Left lung (tissue), 10 donors: ENCODE measurements around the gene FBLN1. TPM values are rescaled to one million over a fixed set of nuclear protein-coding genes. Genes with fewer than 3 reads are reported as not detected.
"Not testable (repeated sequence)": the region's sequence is repeated elsewhere in the genome, so short reads cannot be mapped to it uniquely, and the experiment has no call there.

Experiments used
- ATAC-seq: fragments of 200-7000 bp; cut with Tn5 transposase; one replicate; pipeline ENCODE4 v1.9.1; 2020; ENCODE audit warnings: moderate library complexity
- DNase-seq, 4 donors: peaks; one replicate each; pipeline ENCODE4 v3.0.0-alpha.2; 2013 to 2020
- H3K27ac ChIP-seq, 2 donors: fragments of 200-600 bp; sonication (generic) in 1 of 2; one replicate each; pipeline versions ENCODE4 v1.5.0 to v1.8.0; 2020 to 2021
- H3K27me3 ChIP-seq, 2 donors: fragments of 200-600 bp; sonication (generic) in 1 of 2; one replicate each; pipeline versions ENCODE4 v1.5.0 to v1.8.0; 2020 to 2021
- H3K36me3 ChIP-seq, 2 donors: fragments of 200-600 bp; sonication (generic) in 1 of 2; one replicate each; pipeline versions ENCODE4 v1.5.0 to v1.8.0; 2020 to 2021
- H3K4me1 ChIP-seq, 2 donors: fragments of 200-600 bp; one replicate each; pipeline ENCODE4 v1.8.0; 2021
- H3K4me3 ChIP-seq, 2 donors: fragments of 200-600 bp; sonication (generic) in 1 of 2; one replicate each; pipeline versions ENCODE4 v1.5.0 to v1.8.0; 2020 to 2021; ENCODE audit warnings: mild to moderate bottlenecking in 1 of 2
- H3K9me3 ChIP-seq, 2 donors: fragments of 200-600 bp; sonication (generic) in 1 of 2; one replicate each; pipeline versions ENCODE4 v1.5.0 to v1.8.0; 2020 to 2021
- intact Hi-C, 2 donors: fragments of 100-400 bp; cut with DNase I; formaldehyde crosslinking; loops; one replicate each; pipeline versions ENCODE4 v1.11.2 to v1.14.2; 2022
- polyA plus RNA-seq, 6 donors: library from polyadenylated mRNA; unstranded; fragments of 120-200 nt; gene quantifications; one replicate each; pipeline ENCODE4 v1.2.1, GENCODE V29; 2013; ENCODE audit not compliant: insufficient read length in 6 of 6
- total RNA-seq, 2 donors: library from RNA; stranded (reverse); fragmentation: NEBNext Ultra II Directional; extraction: Animal tissue kit (Norgen Biotek cat#: 25700); gene quantifications; one replicate each; pipeline ENCODE4 v1.2.1, GENCODE V29; 2021
- TF ChIP-seq, protein P1 (sequence below), 2 donors: fragments of 200-600 bp; sonication (generic) in 1 of 2; IDR thresholded peaks; one replicate each; pipeline versions ENCODE4 v1.5.0 to v1.8.0; 2021; ENCODE audit warnings: antibody characterized with exemption in 2 of 2
- donor health status: DM: no; HTN: yes; CAD: no.
- donor health status: DM: no; HTN: no; CAD: no.

The FBLN1 gene
- total and polyA plus RNA-seq, 8 donors: 287 to 447 (median 312) TPM

GRCh38 chr22:45541382-45541979 lies 38.8 kb downstream of the FBLN1 start:
- no peaks in the 10 kb centered on the region for H3K4me1 ChIP-seq
- H3K9me3 ChIP-seq: no peaks in the 10 kb centered on the region
- peaks cover 0 to 23% of the 10 kb centered on the region in 2 donors for H3K27me3 ChIP-seq
- DNase-seq: no peak
- no peaks in the 10 kb centered on the region for H3K36me3 ChIP-seq
- intact Hi-C loops: no loop called here
- no peak overlapping the region for H3K27ac ChIP-seq
- TF ChIP-seq, protein P1, sequence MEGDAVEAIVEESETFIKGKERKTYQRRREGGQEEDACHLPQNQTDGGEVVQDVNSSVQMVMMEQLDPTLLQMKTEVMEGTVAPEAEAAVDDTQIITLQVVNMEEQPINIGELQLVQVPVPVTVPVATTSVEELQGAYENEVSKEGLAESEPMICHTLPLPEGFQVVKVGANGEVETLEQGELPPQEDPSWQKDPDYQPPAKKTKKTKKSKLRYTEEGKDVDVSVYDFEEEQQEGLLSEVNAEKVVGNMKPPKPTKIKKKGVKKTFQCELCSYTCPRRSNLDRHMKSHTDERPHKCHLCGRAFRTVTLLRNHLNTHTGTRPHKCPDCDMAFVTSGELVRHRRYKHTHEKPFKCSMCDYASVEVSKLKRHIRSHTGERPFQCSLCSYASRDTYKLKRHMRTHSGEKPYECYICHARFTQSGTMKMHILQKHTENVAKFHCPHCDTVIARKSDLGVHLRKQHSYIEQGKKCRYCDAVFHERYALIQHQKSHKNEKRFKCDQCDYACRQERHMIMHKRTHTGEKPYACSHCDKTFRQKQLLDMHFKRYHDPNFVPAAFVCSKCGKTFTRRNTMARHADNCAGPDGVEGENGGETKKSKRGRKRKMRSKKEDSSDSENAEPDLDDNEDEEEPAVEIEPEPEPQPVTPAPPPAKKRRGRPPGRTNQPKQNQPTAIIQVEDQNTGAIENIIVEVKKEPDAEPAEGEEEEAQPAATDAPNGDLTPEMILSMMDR (IDR thresholded peaks at IDR 0.05): no peak
- ATAC-seq: no peak
- H3K4me3 ChIP-seq: no peak overlapping the region

- DNase-seq: no peak
- Histone ChIP-seq H3K27ac (no peak overlapping the region), H3K36me3 (no peaks in the 10 kb centered on the region), H3K9me3 (no peaks in the 10 kb centered on the region), H3K4me1 (no peaks in the 10 kb centered on the region), H3K4me3 (no peak overlapping the region), H3K27me3 (peaks cover 0 to 23% of the 10 kb centered on the region in 2 donors)
- ATAC-seq: no peak
- intact Hi-C loops: no loop called here
- TF ChIP-seq, protein P1 (IDR thresholded peaks at IDR 0.05): no peak
These were observed 39.4 kb downstream of the FBLN1 start for GRCh38 chr22:45542001-45542520.

DNA sequence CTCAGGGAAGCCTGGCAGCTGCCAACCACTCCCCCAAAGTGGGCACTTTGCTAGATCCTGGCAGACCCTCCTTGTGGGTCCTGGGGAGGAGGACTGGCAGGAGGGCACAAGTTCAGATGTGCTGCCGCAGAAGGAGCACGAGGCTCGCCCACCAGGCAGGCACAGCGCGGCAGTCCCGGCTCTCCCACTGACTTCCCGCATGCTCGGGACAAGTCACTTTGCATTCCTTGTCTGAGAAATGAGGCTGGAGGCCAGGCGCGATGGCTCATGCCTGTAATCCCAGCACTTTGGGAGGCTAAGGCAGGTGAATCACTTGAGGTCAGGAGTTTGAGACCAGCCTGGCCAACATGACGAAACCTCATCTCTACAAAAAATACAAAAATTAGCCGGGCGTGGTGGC lies 40.1 kb downstream of the FBLN1 start:
- DNase-seq, intact Hi-C loops, H3K4me3 ChIP-seq, H3K36me3 ChIP-seq, H3K27ac ChIP-seq, H3K4me1 ChIP-seq, ATAC-seq, H3K9me3 ChIP-seq: not testable (repeated sequence)
- peaks cover 0 to 23% of the 10 kb centered on the region in 2 donors for H3K27me3 ChIP-seq

GRCh38 chr22:45543243-45543642 lies 40.6 kb downstream of the FBLN1 start:
- ATAC-seq (no peak), DNase-seq (no peak)
- no peak overlapping the region for H3K4me3 ChIP-seq
- peaks cover 0 to 22% of the 10 kb centered on the region in 2 donors for H3K27me3 ChIP-seq
- TF ChIP-seq, protein P1 (IDR thresholded peaks at IDR 0.05): no peak
- H3K36me3 ChIP-seq: no peaks in the 10 kb centered on the region
- no peaks in the 10 kb centered on the region for H3K9me3 ChIP-seq
- H3K27ac ChIP-seq: no peak overlapping the region
- no peaks in the 10 kb centered on the region for H3K4me1 ChIP-seq
- intact Hi-C loops: no loop called here

GRCh38 chr22:45544588-45545170 lies 42.0 kb downstream of the FBLN1 start:
- Histone ChIP-seq H3K4me3 (no peak overlapping the region), H3K9me3 (no peaks in the 10 kb centered on the region), H3K4me1 (no peaks in the 10 kb centered on the region), H3K27ac (no peak overlapping the region), H3K27me3 (peaks cover 0 to 20% of the 10 kb centered on the region in 2 donors), H3K36me3 (no peaks in the 10 kb centered on the region)
- TF ChIP-seq, protein P1 (IDR thresholded peaks at IDR 0.05): no peak
- DNase-seq (peak in 1 of 4 donors; percentile 27), ATAC-seq (no peak)
- intact Hi-C loops: no loop called here
